Thoracic aorta (tissue), 2 donors: ENCODE data around the gene CSH1. TPM values are rescaled to one million over a fixed set of nuclear protein-coding genes. Genes with fewer than 3 reads are reported as not detected.
"Not testable (repeated sequence)": the region's sequence is repeated elsewhere in the genome, so short reads cannot be mapped to it uniquely, and the experiment has no call there.

Experiments used
- ATAC-seq: fragments of 150-250 bp; one replicate; pipeline ENCODE4 v1.8.0; 2017; ENCODE audit warnings: low read depth; ENCODE audit not compliant: insufficient number of reproducible peaks, low FRiP score
- DNase-seq: peaks from one replicate; pipeline ENCODE4 v3.0.0-alpha.2; 2020; ENCODE audit warnings: low spot score
- H3K27ac ChIP-seq, 2 donors: fragments of 200-600 bp; sonication (generic); 1 replicate in 1 of 2; 2 replicates in 1 of 2; pipeline ENCODE4 v1.5.1; 2016; ENCODE audit warnings: mild to moderate bottlenecking in 2 of 2, moderate library complexity in 2 of 2
- H3K27me3 ChIP-seq: fragments of 200-600 bp; sonication (generic); replicated peaks from 2 replicates; pipeline ENCODE4 v1.6.0; 2016; ENCODE audit warnings: mild to moderate bottlenecking; ENCODE audit not compliant: insufficient read depth
- H3K36me3 ChIP-seq: fragments of 200-600 bp; sonication (generic); one replicate; pipeline ENCODE4 v1.5.1; 2016
- H3K4me1 ChIP-seq, 2 donors: fragments of 200-600 bp; sonication (generic); 1 replicate in 1 of 2; 2 replicates in 1 of 2; pipeline versions ENCODE4 v1.5.1 to v1.6.0; 2016; ENCODE audit warnings: low read depth in 2 of 2, mild to moderate bottlenecking in 1 of 2; ENCODE audit not compliant: control insufficient read depth in 1 of 2
- H3K4me3 ChIP-seq: fragments of 200-600 bp; sonication (generic); 2 replicates; pipeline ENCODE4 v1.5.1; 2016; ENCODE audit warnings: mild to moderate bottlenecking
- H3K9me3 ChIP-seq: fragments of 200-600 bp; sonication (generic); 2 replicates; pipeline ENCODE4 v1.5.1; 2016
- total RNA-seq, 2 donors: library from RNA; depleted of rRNA; stranded (reverse); fragments of >200 nt; gene quantifications; one replicate each; pipeline versions ENCODE4 v1.1.0 to v1.2.3, GENCODE V29; 2016
- TF ChIP-seq, protein P1 (sequence below): fragments of 200-600 bp; sonication (generic); IDR thresholded peaks from one replicate; pipeline ENCODE4 v1.5.1; 2019; ENCODE audit warnings: antibody characterized with exemption

The CSH1 gene
- total RNA-seq, 2 donors from 2014 or later, result not detected

GRCh38 chr17:63919311-63919723 is 22.9 kb upstream of the CSH1 start:
- TF ChIP-seq, protein P1, sequence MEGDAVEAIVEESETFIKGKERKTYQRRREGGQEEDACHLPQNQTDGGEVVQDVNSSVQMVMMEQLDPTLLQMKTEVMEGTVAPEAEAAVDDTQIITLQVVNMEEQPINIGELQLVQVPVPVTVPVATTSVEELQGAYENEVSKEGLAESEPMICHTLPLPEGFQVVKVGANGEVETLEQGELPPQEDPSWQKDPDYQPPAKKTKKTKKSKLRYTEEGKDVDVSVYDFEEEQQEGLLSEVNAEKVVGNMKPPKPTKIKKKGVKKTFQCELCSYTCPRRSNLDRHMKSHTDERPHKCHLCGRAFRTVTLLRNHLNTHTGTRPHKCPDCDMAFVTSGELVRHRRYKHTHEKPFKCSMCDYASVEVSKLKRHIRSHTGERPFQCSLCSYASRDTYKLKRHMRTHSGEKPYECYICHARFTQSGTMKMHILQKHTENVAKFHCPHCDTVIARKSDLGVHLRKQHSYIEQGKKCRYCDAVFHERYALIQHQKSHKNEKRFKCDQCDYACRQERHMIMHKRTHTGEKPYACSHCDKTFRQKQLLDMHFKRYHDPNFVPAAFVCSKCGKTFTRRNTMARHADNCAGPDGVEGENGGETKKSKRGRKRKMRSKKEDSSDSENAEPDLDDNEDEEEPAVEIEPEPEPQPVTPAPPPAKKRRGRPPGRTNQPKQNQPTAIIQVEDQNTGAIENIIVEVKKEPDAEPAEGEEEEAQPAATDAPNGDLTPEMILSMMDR, result peak; percentile 93
- Histone ChIP-seq H3K36me3 (no peaks in the 10 kb centered on the region), H3K27ac (no peak overlapping the region), H3K4me1 (no peaks in the 10 kb centered on the region), H3K4me3 (no peak overlapping the region), H3K27me3 (no peaks in the 10 kb centered on the region), H3K9me3 (no peaks in the 10 kb centered on the region)
- DNase-seq (no peak), ATAC-seq (peak; percentile 63)

GRCh38 chr17:63918789-63919305 is 22.5 kb upstream of the CSH1 start, which contains the start of gene GH1:
Gene GH1 (minus strand): TSS chr17:63918839. CDS start chr17:63918776, 63 bp downstream.
- H3K4me1 ChIP-seq, H3K36me3 ChIP-seq, H3K27ac ChIP-seq, DNase-seq, H3K27me3 ChIP-seq, ATAC-seq, H3K9me3 ChIP-seq, H3K4me3 ChIP-seq: not testable (repeated sequence)

DNA sequence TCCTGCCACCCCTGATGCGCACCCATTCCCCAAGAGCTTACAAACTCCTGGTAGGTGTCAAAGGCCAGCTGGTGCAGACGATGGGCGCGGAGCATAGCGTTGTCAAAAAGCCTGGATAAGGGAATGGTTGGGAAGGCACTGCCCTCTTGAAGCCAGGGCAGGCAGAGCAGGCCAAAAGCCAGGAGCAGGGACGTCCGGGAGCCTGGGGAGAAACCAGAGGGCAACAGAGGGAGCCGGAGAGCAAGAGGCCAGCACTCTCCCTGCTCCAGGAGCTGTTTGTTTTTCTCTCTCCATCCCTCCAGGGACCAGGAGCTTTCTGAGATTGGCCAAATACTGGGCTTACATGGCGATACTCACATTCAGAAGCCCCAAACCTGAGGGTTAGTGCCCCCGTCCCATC is 21.9 kb upstream of the CSH1 start:
- TF ChIP-seq, protein P1, result no peak
- Histone ChIP-seq H3K9me3 (no peaks in the 10 kb centered on the region), H3K36me3 (no peaks in the 10 kb centered on the region), H3K27ac (no peak overlapping the region), H3K4me3 (no peak overlapping the region), H3K27me3 (no peaks in the 10 kb centered on the region), H3K4me1 (no peaks in the 10 kb centered on the region)
- ATAC-seq, result no peak
- no peak for DNase-seq

DNA sequence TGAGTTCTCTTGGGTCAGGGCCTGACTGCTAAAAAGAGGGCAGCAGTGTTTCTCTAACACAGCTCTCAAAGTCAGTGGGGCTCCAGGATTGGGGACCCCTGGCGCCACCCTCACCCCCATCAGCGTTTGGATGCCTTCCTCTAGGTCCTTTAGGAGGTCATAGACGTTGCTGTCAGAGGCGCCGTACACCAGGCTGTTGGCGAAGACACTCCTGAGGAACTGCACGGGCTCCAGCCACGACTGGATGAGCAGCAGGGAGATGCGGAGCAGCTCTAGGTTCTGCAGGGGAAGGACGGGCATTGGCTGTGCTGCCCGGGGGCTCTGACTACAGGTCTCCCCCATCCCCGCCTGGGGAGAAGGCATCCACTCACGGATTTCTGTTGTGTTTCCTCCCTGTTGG is 21.3 kb upstream of the CSH1 start:
- H3K9me3 ChIP-seq, result no peaks in the 10 kb centered on the region
- no peaks in the 10 kb centered on the region for H3K27me3 ChIP-seq
- ATAC-seq, result no peak
- no peak overlapping the region for H3K4me3 ChIP-seq
- H3K4me1 ChIP-seq, result no peaks in the 10 kb centered on the region
- TF ChIP-seq, protein P1, result no peak
- no peak for DNase-seq
- H3K36me3 ChIP-seq, result no peaks in the 10 kb centered on the region
- H3K27ac ChIP-seq, result no peak overlapping the region

DNA sequence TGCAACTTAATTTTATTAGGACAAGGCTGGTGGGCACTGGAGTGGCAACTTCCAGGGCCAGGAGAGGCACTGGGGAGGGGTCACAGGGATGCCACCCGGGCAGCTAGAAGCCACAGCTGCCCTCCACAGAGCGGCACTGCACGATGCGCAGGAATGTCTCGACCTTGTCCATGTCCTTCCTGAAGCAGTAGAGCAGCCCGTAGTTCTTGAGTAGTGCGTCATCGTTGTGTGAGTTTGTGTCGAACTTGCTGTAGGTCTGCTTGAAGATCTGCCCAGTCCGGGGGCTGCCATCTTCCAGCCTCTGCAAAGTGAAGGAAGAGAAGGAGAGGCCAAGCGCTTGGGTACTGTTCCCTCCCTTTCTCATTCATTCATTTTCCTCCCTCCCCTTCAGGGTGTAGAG is 20.8 kb upstream of the CSH1 start:
- H3K36me3 ChIP-seq, H3K9me3 ChIP-seq, H3K27me3 ChIP-seq, H3K27ac ChIP-seq, H3K4me3 ChIP-seq, DNase-seq, H3K4me1 ChIP-seq, ATAC-seq: not testable (repeated sequence)

DNA sequence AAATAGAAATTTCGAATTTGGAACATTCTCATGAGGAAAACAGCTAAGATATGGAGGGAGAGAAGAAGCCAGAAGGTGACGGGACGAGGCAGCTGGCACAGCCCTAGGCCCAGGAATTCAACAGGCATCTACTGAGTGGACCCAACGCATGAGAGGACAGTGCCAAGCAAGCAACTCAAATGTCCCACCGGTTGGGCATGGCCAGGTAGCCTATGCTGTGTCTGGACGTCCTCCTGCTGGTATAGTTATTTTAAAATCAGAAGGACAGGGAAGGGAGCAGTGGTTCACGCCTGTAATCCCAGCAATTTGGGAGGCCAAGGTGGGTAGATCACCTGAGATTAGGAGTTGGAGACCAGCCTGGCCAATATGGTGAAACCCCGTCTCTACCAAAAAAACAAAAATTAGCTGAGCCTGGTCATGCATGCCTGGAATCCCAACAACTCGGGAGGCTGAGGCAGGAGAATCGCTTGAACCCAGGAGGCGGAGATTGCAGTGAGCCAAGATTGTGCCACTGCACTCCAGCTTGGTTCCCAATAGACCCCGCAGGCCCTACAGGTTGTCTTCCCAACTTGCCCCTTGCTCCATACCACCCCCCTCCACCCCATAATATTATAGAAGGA is 20.3 kb upstream of the CSH1 start:
- ATAC-seq, result no peak

GRCh38 chr17:63915753-63916152 is 19.4 kb upstream of the CSH1 start:
- not testable (repeated sequence) for H3K36me3 ChIP-seq, H3K4me1 ChIP-seq, DNase-seq, ATAC-seq, H3K27me3 ChIP-seq, H3K4me3 ChIP-seq, H3K27ac ChIP-seq, H3K9me3 ChIP-seq

More for the DNA sequence above, 20.3 kb upstream of the CSH1 start:
- H3K4me3 ChIP-seq, result no peak overlapping the region
- TF ChIP-seq, protein P1, result no peak
- DNase-seq, result no peak
- H3K27ac ChIP-seq, result no peak overlapping the region
- no peaks in the 10 kb centered on the region for H3K27me3 ChIP-seq
- H3K9me3 ChIP-seq, result no peaks in the 10 kb centered on the region
- H3K4me1 ChIP-seq, result no peaks in the 10 kb centered on the region
- no peaks in the 10 kb centered on the region for H3K36me3 ChIP-seq
